HUDEP-2 (cell line): ENCODE results near the gene IL12RB1.
"Not testable (repeated sequence)": the region's sequence is repeated elsewhere in the genome, so short reads cannot be mapped to it uniquely, and the experiment has no call there.

Experiments used
- DNase-seq, 76 experiments: peaks; one replicate each; lab custom pipeline; 2025; ENCODE audit not compliant: unreplicated experiment in 76 of 76; lab: John Stamatoyannopoulos, UW

IL12RB1 gene

DNA sequence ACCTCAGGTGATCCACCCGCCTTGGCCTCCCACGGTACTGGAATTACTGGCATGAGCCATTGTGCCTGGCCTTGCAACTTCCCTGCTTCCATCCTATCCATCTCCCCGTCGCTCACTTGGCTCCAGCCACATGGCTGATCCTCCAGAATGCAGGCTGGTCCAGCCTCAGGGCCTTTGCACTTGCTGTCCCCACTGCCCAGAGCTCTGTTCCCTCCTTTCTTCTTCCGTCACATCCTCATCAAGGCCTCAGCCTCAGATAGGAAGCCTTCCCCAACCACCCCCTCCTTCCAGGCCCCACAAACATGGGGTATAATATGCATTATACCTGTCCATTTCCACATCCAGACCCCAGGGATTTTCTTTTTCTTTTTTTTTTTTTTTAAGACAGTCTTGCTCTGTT, 27.1 kb upstream of the IL12RB1 start:
- no peak for DNase-seq

DNA sequence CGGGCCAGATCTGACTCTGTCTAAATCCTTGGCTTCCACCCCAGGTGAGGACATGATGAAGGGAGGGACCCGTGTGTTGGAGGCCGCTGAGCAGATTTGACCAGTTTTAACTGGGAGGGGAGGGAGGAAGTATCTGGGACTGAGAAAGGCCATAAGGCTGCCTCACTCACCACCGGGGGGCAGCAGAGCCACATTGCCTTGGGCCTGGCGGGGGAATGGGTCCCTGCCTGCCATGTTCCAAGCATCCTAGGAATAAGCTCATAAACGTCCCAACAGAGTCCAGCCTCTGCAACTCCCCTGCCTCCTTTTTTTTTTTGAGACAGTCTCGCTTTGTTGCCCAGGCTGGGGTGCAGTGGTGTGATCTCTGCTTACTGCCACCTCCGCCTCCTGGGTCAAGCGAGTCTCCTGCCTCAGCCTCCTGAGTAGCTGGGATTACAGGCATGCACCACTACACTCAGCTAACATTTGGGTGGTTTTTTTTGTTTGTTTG, 26.3 kb upstream of the IL12RB1 start:
- peak in 71 of 76 experiments; percentile 25 to 93 (median 79) for DNase-seq

DNA sequence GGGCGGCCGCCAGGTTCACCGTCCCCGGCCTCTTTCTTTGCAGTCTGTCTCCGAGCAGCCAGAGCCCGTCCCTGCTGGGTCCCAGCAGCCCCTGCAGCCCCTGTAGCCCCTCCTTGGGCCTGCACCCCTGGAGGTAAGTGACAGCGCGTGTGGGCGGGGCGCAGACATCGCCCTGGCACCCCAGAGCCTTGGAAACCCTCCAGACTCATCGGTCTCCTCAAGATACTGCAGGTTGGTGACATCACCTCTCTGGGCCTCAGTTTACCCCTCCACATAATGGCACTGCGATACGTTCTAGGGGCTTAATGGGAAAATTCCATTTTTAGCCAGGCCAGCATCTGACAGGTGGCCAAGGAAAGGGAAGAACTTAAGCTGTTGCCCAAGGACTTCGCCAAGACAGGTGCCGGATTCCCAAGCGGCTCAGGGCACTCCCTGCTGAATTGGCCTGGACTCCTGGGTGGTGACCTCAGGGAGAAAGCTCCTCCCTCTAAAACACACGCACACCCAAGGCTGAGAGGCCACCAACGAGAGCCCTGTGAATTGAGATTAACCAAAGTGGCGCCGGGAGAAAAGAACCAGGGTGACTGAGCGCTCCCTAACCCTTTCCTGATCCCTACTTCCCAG, 24.0 kb upstream of the IL12RB1 start:
- DNase-seq, result no peak

DNA sequence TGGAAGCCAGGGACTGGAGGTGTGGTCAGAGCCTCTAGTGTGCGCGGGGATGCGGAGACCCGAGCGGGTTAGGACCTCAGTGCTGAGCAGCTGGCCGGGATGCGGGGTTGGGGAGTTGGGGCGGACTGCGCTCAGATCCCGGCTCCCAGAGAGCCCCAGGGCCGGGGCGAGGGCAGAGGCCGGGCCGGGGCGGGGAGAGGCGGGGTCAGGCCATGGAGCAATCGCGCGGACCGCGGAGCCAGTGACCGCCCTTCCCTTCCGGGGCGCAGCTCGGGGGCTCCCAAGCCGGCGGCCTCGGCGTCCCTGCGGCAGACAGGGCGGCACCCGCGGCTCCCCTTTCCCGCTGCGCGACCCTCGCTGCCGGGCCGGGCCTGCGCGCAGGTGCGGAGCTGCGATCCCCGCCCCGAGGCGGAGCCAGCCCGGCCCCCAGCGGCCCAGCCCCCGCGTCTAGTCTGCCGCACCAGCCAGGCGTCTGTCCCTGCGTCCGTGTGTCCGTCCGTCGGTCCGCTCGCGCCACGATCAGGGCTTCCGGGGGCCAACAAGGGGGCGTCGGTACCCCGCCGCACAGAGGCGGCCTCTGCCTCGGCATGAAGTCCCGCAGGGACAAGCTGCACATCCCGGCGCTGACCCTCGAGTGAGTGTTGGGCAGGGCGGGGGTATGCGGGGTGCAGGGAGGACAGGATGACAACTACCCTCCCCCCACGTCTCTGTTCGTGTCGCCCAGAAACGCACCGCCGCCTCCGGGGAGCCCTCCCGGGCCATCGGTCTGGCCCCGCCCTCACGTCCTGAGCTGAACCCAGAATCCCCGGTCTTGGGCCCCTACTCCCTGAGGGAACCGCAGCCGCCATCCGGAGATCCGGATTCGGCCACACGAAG, 23.2 kb upstream of the IL12RB1 start:
- peak in 34 of 76 experiments; percentile 19 to 66 (median 46) for DNase-seq

DNA sequence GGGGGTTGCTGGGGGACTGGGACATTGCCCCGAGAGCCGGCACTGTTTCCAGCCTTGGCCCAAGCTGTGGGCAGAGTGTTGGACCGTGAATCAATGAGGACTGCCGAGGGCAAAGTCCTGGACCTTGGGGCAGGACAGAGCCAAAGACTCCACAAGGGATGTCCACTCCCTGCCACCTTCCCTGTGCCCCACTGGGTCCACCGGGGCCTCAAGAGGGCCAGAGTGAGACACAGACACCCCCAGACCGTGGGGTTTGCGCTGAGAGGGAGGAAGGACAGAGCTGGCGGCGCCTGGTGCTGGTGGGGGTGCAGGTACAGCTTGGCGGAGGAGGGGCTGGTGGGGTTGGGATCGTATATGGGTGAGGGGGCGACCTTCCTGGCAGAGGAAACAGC, 22.6 kb upstream of the IL12RB1 start:
- DNase-seq, result no peak

DNA sequence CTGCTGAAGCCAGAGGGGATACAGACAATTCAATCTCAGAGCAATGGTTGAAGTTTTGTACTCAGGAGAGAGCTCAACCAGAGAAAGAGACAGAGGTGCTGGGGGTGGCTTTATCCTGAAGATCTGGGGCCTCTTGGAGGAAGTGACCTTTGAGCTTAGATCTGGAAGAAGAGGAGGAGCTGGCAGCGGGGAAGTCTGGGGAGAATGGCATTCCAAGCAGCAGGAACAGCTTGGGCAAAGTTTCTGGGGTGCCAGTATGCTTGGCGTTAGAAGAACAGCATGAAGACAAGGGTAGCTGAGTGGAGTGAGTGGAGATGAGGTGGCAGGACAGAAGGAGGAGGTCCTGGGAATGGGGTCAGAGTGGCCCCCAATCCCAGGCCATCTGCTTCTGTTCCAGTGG, 22.2 kb upstream of the IL12RB1 start:
- no peak for DNase-seq

DNA sequence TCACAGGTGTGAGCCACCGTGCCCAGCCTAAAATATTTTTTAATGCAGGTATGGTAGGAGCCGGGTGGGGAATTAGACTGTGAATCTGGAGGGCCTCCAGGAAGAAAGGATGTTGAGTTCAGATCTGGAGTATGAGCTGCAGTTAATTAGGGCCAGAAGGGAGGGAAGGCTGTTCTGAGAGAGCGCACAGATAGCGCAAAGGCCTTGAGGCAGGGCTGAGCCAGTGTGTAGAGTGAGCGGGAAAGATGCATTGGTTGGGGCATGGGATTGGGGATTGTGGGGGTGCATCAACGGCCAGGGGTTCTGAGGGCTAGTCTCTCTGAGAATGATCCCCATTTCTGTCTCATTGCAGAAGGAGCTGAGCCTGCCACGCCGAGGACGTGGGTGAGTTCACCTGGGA, 20.5 kb upstream of the IL12RB1 start:
- DNase-seq, result no peak

DNA sequence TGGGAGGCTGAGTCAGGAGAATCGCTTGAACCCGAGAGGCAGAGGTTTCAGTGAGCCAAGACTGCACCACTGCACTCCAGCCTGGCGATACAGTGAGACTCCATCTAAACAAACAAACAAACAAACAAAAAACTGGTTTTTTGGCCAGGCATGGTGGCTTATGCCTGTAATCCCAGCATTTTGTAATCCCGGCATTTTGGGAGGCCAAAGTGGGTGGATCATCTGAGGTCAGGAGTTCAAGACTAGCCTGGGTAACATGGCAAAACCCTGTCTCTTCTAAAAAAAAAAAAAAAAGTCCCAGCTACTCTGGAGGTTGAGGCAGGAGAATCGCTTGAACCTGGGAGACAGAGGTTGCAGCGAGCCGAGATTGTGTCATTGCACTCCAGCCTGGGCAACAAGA, 18.5 kb upstream of the IL12RB1 start:
- not testable (repeated sequence) for DNase-seq

DNA sequence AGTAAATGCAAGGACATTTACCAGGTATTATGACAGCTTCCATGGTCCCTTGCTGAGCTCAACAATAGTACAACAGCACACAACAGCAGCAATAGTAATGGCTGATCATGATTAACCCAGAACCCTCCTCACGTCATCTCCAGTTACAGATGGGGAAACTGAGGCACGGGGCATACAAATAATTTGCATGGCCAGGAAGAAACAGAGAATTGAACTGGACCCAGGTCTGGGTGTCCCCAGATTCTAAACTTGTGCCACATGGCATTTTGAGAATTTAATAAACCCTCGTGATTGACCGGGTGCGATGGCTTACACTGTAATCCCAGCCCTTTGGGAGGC, 18.0 kb upstream of the IL12RB1 start:
- DNase-seq, result no peak

DNA sequence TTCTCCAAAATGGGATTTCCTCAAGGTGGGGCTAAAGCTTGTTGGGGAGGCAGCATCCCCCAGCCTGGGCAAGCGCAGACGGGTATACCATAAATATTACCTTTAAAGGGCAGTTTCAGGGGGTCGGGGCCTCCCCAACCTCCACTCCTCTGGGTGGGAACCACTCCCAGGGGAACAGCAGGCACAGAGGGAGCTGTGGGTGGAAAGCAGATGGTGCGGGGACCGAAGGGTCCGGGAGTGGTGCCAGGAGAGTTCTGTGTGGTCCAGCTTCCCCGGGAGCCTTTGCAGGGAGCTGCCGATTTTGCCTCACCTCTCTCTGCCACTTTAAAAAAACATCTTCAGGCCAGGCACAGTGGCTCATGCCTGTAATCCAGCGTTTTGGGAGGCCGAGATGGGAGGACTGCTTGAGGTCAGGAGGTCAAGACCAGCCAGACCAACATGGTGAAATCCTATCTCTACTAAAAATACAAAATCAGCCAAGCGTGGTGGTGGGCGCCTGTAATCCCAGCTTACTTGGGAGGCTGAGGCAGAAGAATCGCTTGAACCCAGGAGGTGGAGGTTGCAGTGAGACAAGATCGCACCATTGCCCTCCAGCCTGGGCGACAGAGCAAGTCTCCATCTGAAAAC, 16.3 kb upstream of the IL12RB1 start:
- no peak for DNase-seq

DNA sequence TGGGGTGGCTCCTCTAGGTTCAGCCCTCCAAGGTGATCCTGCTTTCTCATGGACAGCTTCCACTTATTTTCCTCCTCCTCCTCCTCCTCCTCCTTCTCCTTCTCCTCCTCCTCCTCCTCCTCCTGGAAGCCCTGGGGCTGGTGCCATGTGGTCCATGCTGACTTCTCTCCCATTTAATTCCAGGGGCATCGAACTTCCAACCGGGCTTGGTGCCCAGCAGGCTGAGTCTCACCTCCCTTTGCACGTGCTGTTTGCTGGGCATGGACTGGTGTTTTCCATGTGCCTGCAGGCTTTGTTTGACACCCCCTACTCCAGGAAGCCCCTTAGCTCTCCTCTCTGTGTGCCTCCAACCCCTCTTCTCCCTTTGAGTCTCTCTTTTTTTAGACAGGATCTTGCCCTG, 14.5 kb upstream of the IL12RB1 start:
- DNase-seq, result no peak

DNA sequence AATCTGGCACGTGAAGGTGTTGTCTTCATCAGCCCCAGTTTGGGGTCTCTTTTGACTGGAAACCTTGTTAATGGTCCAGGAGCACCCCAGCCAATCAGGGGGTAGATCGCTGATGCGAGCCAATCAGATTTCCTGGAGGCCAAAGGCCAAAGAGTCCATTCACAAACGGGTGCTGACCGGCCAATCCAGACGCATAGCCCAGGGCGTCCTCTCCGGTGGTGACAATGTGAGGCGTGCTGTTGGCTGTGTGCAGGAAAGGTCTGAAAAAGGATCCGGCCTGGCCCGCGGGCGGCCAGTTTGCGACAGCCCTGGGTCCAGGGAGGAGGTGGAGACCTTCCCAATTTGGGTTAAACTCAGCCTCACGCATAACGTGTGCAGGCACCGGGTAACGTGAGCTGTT, 14.0 kb upstream of the IL12RB1 start:
- no peak for DNase-seq

DNA sequence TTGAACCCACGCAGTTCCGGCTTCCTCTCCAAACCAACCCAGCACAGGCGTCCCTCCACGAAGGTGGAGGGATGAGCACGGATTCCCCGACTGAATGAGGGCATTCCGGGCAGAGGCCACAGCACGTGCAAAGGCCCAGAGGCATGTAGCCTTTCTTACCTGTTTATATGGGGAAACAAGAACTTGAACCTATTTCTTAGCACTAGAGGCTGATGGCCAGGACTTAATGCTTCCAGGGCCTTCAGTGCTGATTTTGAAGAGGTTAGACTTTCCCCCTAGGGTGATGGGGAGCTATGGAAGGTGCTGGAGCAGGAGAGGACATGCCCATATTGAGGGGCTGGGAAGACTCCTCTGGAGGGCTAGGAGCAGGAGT, 12.9 kb upstream of the IL12RB1 start:
- no peak for DNase-seq

DNA sequence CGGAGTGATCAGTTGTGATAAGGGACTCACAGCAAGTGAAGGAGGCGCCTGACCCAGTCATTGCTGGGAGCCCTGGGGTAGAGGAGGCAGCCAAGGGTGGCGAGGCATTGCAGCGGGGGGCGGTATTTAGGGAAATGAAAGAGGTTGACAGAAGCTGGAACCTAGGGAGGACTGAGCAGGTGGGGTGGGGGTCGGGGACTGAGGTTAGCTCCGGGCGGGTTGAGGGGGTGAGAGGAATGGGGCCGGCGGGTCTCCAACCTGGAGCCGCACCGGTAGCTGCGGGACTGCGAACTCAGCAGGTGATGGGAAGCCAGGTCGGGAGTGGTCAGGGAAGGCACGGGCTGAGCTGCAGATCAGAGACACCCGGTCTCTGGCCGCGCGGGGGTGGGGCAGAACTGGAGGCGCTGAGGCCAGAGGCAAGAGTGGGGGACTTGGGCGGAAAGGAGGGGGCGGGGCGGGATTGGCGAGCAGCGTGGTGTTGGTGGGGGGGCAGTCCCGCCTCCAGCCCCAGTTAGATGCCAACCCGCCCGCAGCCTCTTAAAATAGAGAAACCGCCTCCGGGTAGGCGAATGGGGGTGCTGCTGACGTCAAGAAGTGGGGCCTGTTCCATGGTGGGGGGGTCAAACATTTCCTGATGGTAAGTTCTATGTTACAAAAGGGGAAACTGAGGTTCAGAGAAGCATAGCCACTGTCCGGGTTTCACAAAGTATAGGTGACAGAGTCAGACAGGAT, 12.3 kb upstream of the IL12RB1 start:
- DNase-seq, result peak in 21 of 76 experiments; percentile 9 to 50 (median 25)

DNA sequence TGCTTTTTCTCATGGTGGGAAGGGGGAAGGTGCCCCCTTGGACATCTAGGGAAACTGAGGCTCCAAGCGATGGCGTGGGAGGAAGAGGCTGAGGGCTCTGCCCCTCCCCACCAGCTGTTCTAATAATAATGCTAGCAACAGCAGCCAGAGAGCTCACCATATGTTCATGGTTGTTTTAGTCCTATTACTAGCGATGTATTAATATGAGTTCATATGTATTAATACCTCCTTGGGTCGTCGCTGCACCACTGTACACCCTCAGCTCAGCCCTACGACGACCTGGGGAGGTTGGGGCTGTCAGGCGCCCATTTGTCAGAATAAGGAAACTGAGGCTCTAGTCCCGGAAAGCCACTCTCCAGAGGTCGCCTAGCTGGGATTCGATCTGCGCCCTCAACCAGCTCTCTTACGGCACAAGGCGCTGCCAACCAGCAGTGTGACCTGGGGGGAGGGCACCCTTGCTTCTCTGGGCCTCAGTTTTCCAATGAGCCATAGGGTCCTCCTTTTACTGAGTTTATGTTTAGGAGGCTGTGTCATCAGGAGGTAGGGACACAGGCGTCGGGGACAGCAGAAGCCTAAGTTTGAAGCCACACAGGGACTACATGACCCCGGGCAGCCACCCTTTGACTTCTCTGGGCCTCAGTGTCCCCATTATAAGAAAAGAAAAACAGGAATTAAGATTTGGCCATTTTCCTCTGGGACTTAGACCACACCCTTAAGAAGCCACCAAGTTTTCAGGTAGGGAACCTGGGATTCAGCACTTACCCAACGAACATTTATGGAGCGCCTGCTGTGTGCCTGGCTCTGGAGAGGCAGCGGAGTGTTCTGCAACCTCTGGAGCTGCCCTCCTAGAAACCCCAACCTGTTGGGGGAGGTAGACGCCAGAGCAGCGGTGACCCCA, 11.5 kb upstream of the IL12RB1 start:
- peak in 4 of 76 experiments; percentile 8 to 33 (median 17) for DNase-seq

DNA sequence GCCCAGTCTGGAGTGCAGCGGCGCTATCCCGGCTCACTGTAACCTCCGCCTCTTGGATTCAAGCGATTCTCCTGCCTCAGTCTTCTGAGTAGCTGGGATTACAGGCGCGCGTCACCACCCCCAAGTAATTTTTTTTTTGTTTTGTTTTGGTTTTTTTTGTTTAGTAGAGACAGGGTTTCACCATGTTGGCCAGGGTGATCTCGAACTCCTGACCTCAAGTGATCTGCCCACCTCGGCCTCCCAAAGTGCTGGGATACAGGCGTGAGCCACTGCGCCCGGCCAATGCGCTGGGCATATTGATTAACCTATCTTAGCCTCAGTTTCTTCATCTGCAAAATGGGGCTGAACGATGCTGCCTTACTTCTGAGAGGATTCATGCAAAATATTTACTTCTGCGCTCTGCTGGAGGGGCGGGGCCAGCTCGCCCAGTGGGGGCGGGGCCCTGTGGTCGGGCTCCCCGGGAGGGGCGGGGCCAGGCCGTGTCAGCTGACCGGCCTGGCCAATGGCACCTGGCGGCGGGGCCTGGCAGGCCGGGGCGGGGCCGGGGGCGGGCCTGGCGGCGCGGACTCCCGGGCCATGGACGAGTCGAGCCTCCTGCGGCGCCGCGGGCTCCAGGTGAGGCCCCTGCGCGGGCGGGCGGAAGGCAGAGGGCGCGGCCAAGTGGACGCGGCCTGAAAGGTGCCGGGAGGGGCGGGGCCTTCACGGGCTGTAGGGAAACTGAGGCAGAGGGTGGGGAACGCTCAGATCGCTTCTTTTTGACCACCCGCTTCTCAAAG, 10.7 kb upstream of the IL12RB1 start, which contains the start of gene MAST3:
Gene MAST3, plus strand, starts transcription at position 562 of the 776 bp plus-strand sequence. Its CDS starts 15 bp downstream, at position 577.
- DNase-seq, result peak in 74 of 76 experiments; percentile 41 to 97 (median 90)

DNA sequence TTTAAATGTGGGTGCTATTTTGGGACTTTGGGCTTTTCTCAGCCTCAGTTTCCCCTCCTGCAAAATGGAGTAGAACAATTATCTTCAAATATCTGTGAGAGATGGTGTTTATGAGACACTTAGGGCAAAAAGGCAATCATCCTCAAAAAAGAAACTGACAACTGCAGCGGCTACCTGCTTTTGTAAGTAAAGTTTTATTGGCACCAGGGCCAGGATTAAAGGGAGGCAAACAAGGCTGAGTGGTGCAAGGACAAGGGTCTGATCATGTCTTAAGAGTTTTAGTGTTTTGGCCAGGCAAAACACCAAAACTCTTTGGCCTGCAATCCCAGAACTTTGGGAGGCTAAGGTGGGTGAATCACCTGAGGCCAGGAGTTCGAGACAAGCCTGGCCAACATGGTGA, 9.5 kb upstream of the IL12RB1 start:
- no peak for DNase-seq

DNA sequence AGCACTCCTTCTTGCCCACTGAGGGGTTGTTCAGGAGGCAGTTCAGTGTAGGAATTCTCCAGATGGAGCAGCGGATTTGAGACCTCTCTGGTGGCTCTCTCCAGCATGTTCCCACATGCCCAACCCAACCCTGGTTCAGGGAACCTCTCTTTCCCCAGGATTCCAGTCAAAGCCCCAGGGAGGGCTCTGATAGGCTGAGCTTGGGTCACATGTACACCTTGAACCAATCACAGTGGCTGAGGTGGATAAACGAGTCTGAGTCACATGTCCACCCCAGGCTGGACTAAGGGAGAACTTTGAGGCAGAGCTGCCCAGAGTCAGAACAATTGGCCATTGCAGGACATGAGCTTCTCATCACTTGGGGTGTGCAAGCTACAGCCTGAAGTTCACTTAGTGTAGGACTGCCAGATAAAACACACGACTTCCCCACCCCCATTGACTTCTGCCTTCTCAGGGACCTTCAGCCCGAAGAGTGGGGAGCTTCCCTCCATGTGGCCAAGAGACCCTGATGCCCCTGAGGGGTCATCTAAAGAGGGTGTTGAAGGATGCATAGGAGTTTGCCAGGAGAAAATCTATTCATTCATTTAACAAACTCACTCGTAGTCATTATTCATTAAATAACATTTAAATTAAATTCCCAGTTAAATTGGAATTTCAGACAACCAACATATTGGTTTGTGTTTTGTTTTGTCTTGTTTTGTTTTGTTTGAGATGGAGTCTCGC, 6.9 kb upstream of the IL12RB1 start:
- peak in 39 of 76 experiments; percentile 13 to 61 (median 30) for DNase-seq
